Panc1 (cell line): ENCODE measurements around the gene ODC1. TPM values are rescaled to one million over a fixed set of nuclear protein-coding genes. Genes with fewer than 3 reads are reported as not detected.

Experiments
- ATAC-seq: fragments of 200-7000 bp; cut with Tn5 transposase; 2 replicates; pipeline ENCODE4 v1.9.1; 2020; ENCODE audit warnings: mild to moderate bottlenecking, moderate library complexity
- BruUV-seq: library from RNA; stranded (reverse); fragments of 400-500 nt; replicated peaks from 2 replicates; lab custom pipeline; 2021; lab: Mats Ljungman, UMichigan
- CTCF ChIA-PET: fragments of 300-600 bp; sonication (Branson Sonifier 250); formaldehyde crosslinking; loops from one replicate; lab custom pipeline; 2022; ENCODE audit warnings: antibody characterized with exemption; lab: Charles Lee
- POLR2A ChIA-PET: fragments of 300-600 bp; sonication (Branson Sonifier 250); formaldehyde crosslinking; loops from one replicate; lab custom pipeline; 2022; ENCODE audit warnings: antibody characterized with exemption; lab: Charles Lee
- DNase-seq: peaks from one replicate; pipeline ENCODE4 v3.0.0-alpha.2; 2010; ENCODE audit warnings: low read depth, low spot score
- H3K27ac ChIP-seq: 2 replicates; pipeline ENCODE4 v1.5.1; 2011; ENCODE audit warnings: mild to moderate bottlenecking, low read length, inconsistent platforms
- H3K27me3 ChIP-seq: fragments of 200-500 bp; sonication (Bioruptor generic); 2 replicates; pipeline ENCODE4 v1.6.0; 2014; ENCODE audit warnings: low read length, inconsistent platforms; ENCODE audit not compliant: control insufficient read depth, insufficient read depth
- H3K36me3 ChIP-seq: fragments of 200-500 bp; sonication (Bioruptor generic); 2 replicates; pipeline ENCODE4 v1.5.1; 2014; ENCODE audit warnings: inconsistent platforms, mild to moderate bottlenecking, low read length, moderate library complexity; ENCODE audit not compliant: control insufficient read depth, insufficient read depth
- H3K4me1 ChIP-seq: 2 replicates; pipeline ENCODE4 v1.5.1; 2011; ENCODE audit warnings: inconsistent platforms, mild to moderate bottlenecking, low read length, moderate library complexity; ENCODE audit not compliant: control insufficient read depth, insufficient read depth
- H3K4me3 ChIP-seq, 2 experiments: 2 replicates each; pipeline ENCODE4 v1.5.1; 2011 to 2012; ENCODE audit warnings: low read depth in 2 of 2, low read length in 2 of 2, mild to moderate bottlenecking in 2 of 2, inconsistent platforms in 1 of 2, moderate library complexity in 1 of 2
- H3K9me3 ChIP-seq: fragments of 200-500 bp; sonication (Bioruptor generic); 2 replicates; pipeline ENCODE4 v1.5.1; 2014; ENCODE audit warnings: low read depth, mild to moderate bottlenecking, inconsistent platforms, low read length, moderate library complexity; ENCODE audit not compliant: control insufficient read depth, insufficient read depth
- POLR2AphosphoS5 ChIP-seq: IDR thresholded peaks from 2 replicates; pipeline ENCODE4 v1.6.1; 2012; ENCODE audit warnings: mild to moderate bottlenecking, low read depth, low read length, moderate library complexity
- SIN3A ChIP-seq: IDR thresholded peaks from 2 replicates; pipeline ENCODE4 v1.6.1; 2012; ENCODE audit warnings: low read depth, mild to moderate bottlenecking, low read length, moderate library complexity, borderline replicate concordance; ENCODE audit not compliant: insufficient read depth
- TCF7L2 ChIP-seq: IDR thresholded peaks from 2 replicates; pipeline ENCODE4 v1.6.1; 2011; ENCODE audit warnings: mild to moderate bottlenecking, low read depth, low read length, inconsistent platforms
- in situ Hi-C: cut with HindIII; loops from 2 replicates; pipeline ENCODE4 v1.10.0; 2016; ENCODE audit warnings: low sequenced_read_pairs, low pct_unique_long_range_greater_than_20kb
- intact Hi-C: fragments of 100-400 bp; cut with micrococcal nuclease; formaldehyde crosslinking; loops from one replicate; pipeline ENCODE4 v1.10.0; 2022; ENCODE audit not compliant: unreplicated experiment
- total RNA-seq: library from RNA; stranded (reverse); gene quantifications from one replicate; pipeline ENCODE4 v1.2.1, GENCODE V29; 2021; ENCODE audit not compliant: unreplicated experiment
- TF ChIP-seq, protein P1 (sequence below), 2 experiments: IDR thresholded peaks; 2 replicates each; pipeline ENCODE4 v1.6.1; 2011 to 2012; ENCODE audit warnings: low read depth in 2 of 2, control low read depth in 1 of 2, low read length in 1 of 2, mild to moderate bottlenecking in 1 of 2, moderate library complexity in 1 of 2; ENCODE audit not compliant: insufficient read depth in 1 of 2
- TF ChIP-seq, protein P2 (sequence below): fragments of 450-650 bp; IDR thresholded peaks from 2 replicates; pipeline ENCODE4 v1.5.1; 2017; ENCODE audit warnings: mild to moderate bottlenecking

Gene ODC1
- total RNA-seq, 1 experiment from 2014 or later: 159 TPM

DNA sequence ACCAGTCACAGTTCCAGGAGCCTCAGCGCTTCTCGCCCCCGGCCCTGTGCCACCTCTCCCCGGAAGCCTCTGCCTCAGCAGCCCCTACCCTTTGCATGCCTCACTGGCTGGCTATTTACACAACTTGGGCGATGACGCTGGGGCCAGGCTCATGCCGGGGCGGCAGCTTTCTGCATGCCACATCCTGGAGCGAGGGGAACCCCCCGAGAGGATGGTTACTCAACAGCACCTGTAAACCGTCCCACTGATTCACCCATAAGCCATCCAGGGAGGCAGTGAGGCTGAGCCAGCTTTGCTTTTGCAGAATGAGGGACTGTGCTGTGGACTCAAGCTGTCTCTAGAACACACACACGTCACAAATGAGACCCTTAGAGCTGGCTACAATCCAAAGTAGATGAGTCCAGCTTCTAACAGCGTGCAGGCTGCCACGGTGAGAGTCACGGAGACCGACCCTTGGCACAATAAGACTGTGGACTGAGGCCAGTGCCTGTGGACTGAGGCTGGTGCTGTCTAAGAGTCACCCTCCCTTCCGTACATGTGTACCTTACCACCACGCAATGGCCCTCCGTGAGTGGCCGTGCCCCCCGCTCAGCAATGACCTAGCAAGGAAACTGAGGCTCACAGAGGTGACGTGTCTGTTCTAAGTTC is 45.6 kb upstream of the ODC1 start:
- H3K27ac ChIP-seq: no peak overlapping the region
- H3K9me3 ChIP-seq: no peaks in the 10 kb centered on the region
- peak; percentile 88 for DNase-seq
- CTCF ChIA-PET: no interaction called here
- H3K27me3 ChIP-seq: no peaks in the 10 kb centered on the region
- H3K4me1 ChIP-seq: peaks cover 5% of the 10 kb centered on the region; the same call in 1 of the 2 replicates
- intact Hi-C loops: no loop called here
- ATAC-seq: peak; percentile 80
- no peaks in the 10 kb centered on the region for H3K36me3 ChIP-seq
- TF ChIP-seq TCF7L2 (peak; percentile 72), POLR2AphosphoS5 (0 out of 2 replicates have a peak, but pooled peaks have one; percentile 24), SIN3A (no peak)
- TF ChIP-seq, protein P1, sequence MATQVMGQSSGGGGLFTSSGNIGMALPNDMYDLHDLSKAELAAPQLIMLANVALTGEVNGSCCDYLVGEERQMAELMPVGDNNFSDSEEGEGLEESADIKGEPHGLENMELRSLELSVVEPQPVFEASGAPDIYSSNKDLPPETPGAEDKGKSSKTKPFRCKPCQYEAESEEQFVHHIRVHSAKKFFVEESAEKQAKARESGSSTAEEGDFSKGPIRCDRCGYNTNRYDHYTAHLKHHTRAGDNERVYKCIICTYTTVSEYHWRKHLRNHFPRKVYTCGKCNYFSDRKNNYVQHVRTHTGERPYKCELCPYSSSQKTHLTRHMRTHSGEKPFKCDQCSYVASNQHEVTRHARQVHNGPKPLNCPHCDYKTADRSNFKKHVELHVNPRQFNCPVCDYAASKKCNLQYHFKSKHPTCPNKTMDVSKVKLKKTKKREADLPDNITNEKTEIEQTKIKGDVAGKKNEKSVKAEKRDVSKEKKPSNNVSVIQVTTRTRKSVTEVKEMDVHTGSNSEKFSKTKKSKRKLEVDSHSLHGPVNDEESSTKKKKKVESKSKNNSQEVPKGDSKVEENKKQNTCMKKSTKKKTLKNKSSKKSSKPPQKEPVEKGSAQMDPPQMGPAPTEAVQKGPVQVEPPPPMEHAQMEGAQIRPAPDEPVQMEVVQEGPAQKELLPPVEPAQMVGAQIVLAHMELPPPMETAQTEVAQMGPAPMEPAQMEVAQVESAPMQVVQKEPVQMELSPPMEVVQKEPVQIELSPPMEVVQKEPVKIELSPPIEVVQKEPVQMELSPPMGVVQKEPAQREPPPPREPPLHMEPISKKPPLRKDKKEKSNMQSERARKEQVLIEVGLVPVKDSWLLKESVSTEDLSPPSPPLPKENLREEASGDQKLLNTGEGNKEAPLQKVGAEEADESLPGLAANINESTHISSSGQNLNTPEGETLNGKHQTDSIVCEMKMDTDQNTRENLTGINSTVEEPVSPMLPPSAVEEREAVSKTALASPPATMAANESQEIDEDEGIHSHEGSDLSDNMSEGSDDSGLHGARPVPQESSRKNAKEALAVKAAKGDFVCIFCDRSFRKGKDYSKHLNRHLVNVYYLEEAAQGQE (IDR thresholded peaks at IDR 0.05; ENCODE audit: insufficient read depth in 1 of 2, low read depth in 2 of 2, low read length in 1 of 2): no peak
- POLR2A ChIA-PET: interaction anchor here (0.6 kb wide), 1 partner anchor 86 kb away, joined by 3 read pairs; no protein-coding TSS in a partner anchor
- in situ Hi-C loops: no loop called here
- H3K4me3 ChIP-seq: no peak overlapping the region; a peak in 1 of 4 replicates
- BruUV-seq: no TSS peak

DNA sequence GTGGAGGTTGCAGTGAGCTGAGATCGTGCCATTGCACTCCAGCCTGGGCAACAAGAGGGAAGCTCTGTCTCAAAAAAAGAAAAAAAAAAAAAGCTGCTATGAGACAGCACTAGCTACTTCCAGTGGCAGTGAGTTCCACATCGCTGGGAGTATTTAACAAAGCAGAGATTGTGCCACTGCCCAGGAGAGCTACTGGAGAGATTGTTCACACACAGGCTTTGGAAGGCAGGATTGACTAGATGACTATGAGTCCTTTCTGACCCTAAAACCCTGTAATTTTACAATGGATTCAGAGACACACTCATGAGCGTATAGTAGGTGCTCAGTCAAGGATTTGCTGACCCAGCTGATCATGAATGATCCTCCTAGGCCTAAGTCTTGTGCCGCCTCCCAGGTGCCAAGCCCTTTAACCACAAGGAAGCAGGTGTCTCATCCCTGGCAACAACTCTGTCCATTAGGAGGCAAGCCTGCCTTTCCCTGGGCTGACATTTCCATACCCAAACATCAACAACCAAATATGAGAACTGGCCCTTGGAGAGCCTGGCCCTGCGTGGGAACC is 45.0 kb upstream of the ODC1 start:
- Histone ChIP-seq H3K9me3 (no peaks in the 10 kb centered on the region), H3K27me3 (no peaks in the 10 kb centered on the region), H3K4me3 (no peak overlapping the region), H3K4me1 (peaks cover 5% of the 10 kb centered on the region; the same call in 1 of the 2 replicates), H3K36me3 (no peaks in the 10 kb centered on the region), H3K27ac (no peak overlapping the region)
- peak; percentile 35; the same call in 1 of the 2 replicates for ATAC-seq
- CTCF ChIA-PET: no interaction called here
- TF ChIP-seq TCF7L2 (no peak), POLR2AphosphoS5 (no peak), SIN3A (no peak)
- TF ChIP-seq, protein P1 (IDR thresholded peaks at IDR 0.05; ENCODE audit: insufficient read depth in 1 of 2, low read depth in 2 of 2, low read length in 1 of 2): no peak
- TF ChIP-seq, protein P2, sequence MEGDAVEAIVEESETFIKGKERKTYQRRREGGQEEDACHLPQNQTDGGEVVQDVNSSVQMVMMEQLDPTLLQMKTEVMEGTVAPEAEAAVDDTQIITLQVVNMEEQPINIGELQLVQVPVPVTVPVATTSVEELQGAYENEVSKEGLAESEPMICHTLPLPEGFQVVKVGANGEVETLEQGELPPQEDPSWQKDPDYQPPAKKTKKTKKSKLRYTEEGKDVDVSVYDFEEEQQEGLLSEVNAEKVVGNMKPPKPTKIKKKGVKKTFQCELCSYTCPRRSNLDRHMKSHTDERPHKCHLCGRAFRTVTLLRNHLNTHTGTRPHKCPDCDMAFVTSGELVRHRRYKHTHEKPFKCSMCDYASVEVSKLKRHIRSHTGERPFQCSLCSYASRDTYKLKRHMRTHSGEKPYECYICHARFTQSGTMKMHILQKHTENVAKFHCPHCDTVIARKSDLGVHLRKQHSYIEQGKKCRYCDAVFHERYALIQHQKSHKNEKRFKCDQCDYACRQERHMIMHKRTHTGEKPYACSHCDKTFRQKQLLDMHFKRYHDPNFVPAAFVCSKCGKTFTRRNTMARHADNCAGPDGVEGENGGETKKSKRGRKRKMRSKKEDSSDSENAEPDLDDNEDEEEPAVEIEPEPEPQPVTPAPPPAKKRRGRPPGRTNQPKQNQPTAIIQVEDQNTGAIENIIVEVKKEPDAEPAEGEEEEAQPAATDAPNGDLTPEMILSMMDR: no peak
- in situ Hi-C loops: no loop called here
- DNase-seq: no peak
- POLR2A ChIA-PET: interaction anchor here (0.6 kb wide), 2 partner anchors 30 to 86 kb away, joined by 3 to 4 read pairs; no protein-coding TSS in a partner anchor
- no TSS peak for BruUV-seq
- intact Hi-C loops: no loop called here
